HG03521 (cell line): ENCODE results near the gene ST8SIA5.
"Not testable (repeated sequence)": the region's sequence is repeated elsewhere in the genome, so short reads cannot be mapped to it uniquely, and the experiment has no call there.

Experiments used
- ATAC-seq: cut with Tn5 transposase; IDR thresholded peaks from one replicate; pipeline ENCODE4 v1.9.1; 2021; ENCODE audit warnings: mild to moderate bottlenecking, moderate library complexity; ENCODE audit not compliant: unreplicated experiment

ST8SIA5 gene

GRCh38 chr18:46756559-46757201 lies at the start of gene ST8SIA5:
Gene ST8SIA5, minus strand, starts transcription at chr18:46757053. Its CDS starts 545 bp downstream, at chr18:46756508.
- no peak for ATAC-seq

DNA sequence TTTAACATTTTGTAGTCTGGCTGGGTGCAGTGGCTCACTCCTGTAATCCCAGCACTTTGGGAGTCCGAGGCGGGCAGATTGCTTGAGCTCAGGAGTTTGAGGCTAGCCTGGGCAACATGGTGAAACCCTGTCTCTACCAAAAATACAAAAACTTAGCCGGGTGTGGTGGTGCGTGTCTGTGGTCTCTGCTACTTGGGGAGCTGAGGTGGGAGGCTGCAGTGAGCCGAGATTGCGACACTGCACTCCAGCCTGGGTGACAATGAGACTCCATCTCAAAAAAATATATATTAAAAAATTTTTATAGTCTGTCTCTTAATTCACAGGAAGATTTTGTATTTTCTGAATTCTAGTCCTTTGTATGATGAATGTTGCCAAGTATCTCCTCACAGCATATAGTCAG lies 39.1 kb upstream of the ST8SIA5 start:
- ATAC-seq = not testable (repeated sequence)

GRCh38 chr18:46794607-46795006 lies 37.8 kb upstream of the ST8SIA5 start:
- ATAC-seq = no peak

DNA sequence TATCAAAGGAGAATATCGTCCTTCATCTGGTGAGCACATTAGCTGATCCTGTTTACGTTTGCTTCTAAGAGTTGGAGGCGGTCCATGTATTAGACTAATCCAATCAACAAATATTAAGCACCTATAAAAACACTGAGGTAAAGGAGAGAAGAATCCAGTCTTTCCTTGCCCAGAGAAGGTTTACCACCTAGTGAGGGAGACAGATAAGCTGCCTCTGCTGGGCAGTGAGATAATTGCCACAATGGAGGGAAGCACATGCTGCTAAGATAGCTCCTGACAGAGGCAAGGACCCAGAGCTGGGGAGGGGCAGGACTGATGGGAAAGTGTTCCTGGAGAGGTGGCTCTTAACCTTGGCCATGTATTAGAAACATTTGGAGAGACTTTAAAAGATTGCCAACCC lies 36.7 kb upstream of the ST8SIA5 start:
- ATAC-seq = no peak

DNA sequence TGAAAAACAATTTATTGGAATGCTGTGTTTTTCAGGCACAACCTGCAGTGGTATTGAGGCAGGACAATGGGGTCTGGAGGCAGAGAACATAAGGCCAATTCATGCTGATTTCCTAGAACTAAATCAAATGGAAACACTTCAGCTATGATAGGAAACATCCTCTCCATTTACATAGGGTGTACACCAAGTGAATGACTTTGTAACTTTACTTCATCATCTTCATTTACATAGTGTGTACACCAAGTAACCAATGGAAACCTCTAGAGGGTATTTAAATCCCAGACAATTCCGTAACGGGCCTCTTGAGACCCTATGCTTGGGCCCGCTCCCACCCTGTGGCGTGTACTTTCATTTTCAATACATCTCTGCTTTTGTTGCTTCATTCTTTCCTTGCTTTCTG lies 32.2 kb upstream of the ST8SIA5 start:
- no peak for ATAC-seq

GRCh38 chr18:46787674-46788073 lies 30.8 kb upstream of the ST8SIA5 start:
- ATAC-seq = no peak

- no peak for ATAC-seq
Observed at GRCh38 chr18:46772357-46772756, 15.5 kb upstream of the ST8SIA5 start.

DNA sequence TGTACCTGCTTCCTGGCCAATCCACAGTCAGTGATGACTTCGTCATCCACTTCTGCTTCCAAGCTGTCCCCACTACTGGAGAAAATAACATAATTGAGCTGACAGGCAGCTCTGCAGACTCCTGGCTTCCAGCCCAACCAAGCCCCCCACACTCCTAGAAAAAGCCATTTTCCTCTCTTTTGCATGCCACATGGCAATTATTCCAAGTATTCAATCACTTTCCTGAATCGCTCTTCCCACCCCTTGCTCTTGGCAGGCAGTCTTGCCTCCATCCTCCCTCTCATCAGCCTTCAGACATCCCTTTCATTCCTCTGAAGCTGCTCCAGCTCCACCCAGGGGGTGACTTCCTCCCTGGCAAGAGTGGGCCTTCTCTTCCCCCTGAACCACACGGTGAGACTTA lies 14.3 kb upstream of the ST8SIA5 start:
- ATAC-seq = no peak

GRCh38 chr18:46770708-46771107 lies 13.9 kb upstream of the ST8SIA5 start:
- no peak for ATAC-seq

GRCh38 chr18:46768166-46768921 lies 11.5 kb upstream of the ST8SIA5 start:
- no peak for ATAC-seq

DNA sequence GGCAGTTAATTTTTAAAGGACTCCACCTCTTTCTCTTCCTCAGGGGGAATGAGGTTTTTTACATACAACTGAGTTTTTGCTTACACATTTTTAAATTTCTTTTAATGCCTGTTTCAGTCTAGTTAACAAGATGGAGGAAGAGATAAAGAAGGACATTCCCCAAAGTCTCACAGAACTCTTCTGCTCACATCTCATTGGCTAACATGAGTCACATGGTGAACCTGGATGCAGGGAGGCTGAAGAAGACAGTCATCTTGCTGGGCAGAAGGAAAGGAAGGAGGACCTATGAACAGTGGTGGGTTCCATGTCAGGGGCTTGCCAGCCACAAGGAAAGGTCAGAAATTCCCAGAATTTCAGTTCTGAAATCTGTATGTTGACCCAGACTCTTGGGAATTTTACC lies 10.4 kb upstream of the ST8SIA5 start:
- ATAC-seq = no peak

DNA sequence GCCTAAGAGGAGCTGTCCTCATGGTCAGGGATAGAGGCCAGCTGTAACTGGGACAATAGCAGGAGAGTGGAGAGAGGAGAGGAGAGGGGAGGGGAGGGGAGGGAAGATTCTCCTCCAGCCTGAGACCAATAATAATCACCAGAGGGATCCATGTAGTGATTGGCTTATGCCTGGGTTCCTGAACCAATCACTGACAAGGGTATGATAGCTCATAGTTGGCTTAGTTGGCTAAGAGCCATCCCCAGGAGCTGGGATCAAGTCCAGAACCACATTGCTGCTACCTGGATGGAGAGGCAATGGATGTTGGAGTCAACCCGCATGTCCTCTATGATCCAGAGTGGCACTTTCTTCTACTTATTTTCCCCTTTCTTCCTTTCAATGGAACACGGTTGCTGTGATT lies 7.7 kb upstream of the ST8SIA5 start:
- ATAC-seq = no peak

GRCh38 chr18:46761059-46761769 lies 4.4 kb upstream of the ST8SIA5 start:
- no peak for ATAC-seq

- ATAC-seq = no peak
Observed at GRCh38 chr18:46759890-46760289, 3.0 kb upstream of the ST8SIA5 start.

DNA sequence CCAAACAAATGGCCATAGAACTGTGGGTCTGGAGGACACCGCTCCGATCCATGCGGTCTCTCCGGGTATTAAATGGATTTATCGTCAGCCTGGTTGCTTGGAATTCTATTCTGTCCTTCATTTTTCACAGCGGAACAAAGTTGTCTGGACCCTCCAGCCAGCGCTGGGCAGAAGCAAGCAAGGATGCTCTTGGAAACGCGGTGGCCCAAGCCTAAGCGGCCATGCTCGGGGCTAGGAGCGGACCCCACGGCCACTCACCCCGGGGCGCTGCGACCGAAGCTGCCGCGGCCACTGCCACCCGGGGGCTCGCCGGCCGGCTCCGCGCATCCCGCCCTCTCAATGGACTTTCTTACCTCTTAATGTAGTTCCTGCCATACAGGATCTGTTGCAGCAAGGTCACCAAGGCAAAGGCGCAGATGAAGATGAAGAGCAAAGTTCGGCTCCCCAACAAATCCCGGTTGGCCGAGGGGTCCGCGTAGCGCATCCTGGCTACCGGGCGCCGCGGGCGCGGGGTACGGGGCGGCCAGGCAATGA lies 761 bp downstream of the ST8SIA5 start:
- ATAC-seq = no peak

- ATAC-seq = no peak
Observed at GRCh38 chr18:46755315-46756024, 1.4 kb downstream of the ST8SIA5 start.

DNA sequence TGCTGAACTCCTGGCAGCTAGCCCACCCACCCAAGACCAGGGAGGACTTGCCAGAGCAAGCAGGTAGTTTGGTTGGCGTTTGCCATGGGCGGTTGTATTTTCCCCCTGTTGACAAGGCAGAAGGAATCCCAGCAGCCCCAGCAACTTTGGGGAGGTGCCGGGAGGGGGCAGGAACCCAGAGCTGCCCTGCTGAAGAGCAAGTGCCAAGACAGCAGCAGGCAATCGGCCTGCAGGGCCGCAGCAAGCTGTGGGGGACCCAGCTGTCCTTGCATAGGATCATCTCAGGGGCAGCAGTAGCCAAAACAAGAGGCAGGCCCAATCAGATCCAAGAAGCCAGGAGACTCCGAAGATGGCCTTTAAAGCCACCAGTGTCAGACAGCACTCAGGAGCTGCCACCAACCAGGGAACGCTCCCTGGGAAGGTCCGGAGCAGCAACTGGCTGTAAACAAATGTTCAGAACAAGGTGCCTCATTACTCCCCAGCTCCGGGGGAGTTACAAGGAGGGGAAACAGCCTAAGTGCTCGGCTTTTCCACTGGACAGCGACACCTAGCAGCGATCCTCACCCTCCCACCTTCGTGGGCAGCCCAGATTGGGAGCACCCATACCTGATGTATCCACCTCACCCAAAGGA lies 2.1 kb downstream of the ST8SIA5 start:
- no peak for ATAC-seq

DNA sequence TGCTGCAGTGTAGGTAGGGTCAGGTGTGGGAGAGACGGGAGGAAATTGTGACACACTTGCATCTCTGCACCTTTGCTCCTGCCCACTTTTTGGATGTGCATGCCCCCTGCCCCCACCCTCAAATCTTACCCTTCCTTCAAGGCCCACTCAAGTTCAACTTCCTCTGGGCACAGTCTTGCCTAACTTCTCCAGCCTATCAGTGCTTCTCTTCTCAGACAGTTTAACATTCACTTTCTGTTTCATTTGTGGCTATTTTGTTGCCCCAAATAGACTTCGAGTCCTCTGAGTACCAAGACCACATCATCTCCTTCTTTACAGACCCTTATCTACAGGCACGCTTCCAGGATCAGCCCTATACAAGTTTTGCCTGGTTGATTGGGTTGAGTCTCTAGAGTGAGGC lies 2.7 kb downstream of the ST8SIA5 start:
- no peak for ATAC-seq

DNA sequence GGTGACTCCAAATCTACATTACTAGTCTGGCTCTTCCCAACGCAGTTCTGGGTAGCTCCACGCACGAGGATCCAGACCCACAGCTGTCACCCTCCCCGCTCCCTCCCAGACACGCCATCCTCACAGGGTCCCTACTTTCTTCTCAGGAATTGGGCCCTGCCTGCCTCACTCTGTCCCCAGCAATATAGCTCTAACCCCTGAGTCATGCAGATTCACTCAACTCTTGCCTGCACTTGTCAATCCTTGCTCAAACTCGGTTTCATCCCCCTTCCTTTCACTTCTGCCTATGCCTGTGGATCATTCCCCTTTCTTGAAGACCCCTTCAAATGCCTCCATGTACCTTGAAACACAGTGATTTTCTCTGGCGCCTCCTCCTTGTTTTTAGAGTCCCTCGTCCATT lies 5.0 kb downstream of the ST8SIA5 start:
- ATAC-seq = no peak

DNA sequence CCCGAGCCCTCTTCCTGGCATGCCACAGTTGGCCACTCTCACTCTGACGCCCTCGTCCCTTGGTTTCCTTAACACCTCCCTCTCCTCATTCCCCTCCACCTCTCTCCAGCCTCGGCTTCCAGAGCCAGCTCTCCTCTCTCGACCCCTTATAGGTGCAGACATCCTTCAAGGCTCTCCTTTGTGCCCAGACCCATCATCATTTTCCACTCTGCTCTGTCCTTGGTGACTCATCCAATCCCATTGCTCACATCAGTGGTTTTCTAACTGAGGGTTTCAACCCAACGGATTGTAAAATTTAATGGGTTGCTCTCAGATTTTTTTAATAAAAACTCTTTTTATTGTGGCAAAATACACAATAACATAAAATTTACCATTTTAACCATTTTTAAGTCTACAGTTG lies 6.2 kb downstream of the ST8SIA5 start:
- no peak for ATAC-seq

GRCh38 chr18:46748466-46748865 lies 8.4 kb downstream of the ST8SIA5 start:
- no peak for ATAC-seq
